Fibroblast of gingiva (primary cell): Measurements from ENCODE around the gene GP1BB.
"Not testable (repeated sequence)": the region's sequence is repeated elsewhere in the genome, so short reads cannot be mapped to it uniquely, and the experiment has no call there.

Source experiments
- DNase-seq: peaks from one replicate; pipeline ENCODE4 v3.0.0-alpha.2; 2011; ENCODE audit warnings: low read depth

Gene GP1BB

DNA sequence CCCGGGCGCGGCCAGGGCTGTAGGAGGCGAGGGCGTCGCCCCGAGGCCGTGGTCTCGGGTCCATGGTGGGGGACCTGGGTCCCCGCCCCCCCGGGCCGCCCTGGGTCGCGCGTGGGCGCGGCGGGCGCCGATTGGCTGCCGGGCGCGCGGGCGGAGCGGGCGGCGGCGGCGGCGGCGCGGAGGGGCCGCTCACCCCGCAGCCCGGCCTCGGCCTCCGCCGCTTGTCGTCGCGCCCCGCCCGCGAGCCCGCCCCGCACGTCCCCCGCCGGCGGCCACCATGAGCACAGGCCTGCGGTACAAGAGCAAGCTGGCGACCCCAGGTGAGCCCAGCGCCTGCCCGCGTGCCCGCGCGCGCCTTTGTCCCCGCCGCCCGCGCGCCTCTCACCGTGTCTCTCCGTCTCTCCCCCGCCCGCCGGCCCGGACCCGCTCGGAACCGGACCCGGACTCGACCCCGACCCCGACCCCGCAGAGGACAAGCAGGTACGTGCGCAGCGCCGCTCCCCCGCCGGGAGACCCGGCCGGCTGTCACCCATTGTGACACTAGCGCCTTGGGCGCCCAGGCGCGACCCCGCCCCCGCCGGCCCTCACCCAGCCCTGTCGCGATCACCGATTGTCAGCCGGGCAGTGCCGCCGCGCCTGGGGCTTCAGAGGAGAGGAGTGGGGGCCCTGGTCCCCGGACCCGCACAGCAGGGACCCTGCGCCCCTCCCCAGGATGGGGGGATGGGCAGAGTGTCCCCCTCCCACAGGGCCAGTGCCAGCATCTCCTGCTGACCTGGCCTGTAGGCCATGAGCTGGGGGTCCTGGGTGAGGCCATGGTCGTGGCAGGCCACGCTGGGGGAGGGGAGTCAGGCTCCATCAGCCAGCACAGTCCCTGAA, 8.8 kb upstream of the GP1BB start, which contains the start of gene SEPTIN5:
TSS of gene SEPTIN5 (plus strand) at position 192 of the 876 bp plus-strand sequence. CDS start at position 278, 86 bp downstream.
- no peak for DNase-seq

DNA sequence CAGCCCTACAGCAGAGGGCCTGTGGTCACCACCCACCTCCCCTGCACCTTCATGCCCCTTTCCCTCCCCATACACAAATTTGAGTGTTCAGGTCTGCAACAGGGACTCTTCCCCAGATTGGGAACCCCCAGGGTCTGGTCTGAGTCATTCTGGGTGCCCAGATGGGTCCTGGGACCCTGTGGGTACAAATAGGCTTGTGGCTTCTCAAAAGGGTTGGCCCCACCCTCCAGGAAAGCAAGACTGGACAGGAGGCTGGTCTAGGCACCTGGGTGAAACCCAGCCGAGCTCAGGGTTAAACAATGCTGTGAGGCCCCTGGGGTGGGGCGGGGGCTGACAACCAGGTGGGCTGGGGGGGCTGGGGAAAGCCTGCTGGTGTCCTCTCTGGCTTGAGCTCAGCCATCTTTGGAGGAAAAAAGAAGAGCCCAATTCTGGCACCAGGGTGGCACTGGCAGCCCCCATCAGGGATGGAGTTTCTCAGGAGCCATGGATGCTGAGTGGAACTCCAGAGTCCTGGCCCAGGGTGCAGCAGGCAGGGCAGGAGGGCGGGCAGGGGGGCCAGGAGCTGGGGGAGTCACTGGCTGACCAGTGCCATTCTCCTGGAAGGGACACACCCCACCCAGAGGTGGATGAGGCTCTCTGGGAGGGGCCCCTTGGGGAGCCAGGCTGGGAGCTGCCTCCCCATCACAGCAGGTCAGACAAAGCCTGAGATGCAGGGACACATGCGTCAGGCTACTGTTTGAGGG, 8.0 kb upstream of the GP1BB start:
- no peak for DNase-seq

DNA sequence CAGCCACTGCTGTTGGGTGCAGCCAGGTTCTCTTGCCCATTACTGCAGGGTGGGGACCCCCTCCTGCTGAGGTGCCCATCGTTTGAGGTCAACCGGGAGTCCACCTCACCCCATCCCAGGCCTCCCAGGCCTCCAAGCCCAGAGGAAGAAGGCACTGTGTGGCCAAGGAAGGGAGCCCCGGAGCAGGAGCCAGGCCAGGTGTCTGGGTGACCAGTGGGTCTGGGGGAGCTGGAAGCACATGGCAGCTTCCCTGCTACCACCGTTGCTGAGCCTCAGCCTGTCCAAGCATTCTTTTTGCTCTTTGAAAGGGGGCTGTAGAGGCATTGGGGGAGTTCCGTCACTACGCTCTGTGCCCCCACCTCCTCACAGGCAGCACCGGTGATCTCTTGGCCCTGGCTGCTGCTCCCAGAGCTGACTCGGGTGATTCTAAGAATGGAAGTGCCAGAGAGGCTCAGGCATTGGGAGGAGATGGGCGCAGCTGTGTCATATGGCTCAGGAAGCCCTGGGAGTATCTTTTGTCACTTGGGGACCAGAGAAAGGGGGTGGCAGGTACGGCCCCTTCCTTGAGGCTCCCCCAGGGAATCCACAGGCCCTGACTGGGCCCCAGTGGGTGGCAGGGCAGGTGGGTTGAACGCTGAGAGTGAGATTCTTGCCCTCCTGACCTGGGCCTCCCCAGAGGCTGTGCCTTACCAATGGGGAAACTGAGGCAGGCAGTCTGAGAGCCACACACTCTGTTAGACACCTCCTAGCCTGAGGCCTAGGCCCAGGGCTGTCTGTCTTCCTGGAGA, 7.1 kb upstream of the GP1BB start:
- no peak for DNase-seq

DNA sequence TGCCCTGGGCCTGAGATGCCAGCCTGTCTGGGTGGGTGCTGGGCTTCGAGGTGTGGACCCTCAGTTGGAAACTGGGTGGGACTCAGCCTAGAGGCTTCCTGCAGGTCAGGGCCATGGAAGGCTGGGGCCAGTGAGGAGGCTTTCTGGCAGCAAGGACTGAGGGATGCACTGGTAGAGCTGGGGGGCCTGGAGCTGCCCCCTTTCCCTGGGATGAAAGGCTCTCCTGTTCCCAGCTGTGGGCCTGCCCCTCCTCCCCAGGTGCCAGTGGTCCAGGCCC, 6.6 kb upstream of the GP1BB start:
- no peak for DNase-seq

DNA sequence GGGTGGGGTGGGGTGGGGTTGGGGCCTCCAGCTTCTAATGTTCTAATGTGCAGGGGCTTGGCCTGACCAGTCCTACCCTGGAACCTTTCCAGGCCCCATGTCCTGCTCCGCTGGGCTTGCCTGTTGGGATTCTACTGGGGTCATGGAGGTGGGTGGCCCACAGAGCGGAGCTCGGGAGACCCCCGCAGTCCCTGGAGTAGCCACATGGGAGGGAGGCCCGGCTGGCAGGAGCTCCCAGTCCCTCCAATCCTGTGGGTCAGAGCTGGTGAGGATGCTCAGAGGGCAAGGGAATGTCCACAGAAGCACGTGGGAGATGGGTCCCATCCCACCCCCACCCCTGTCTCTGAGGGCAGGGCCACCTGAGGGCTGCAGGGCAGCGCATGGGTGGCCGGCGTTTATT, 6.2 kb upstream of the GP1BB start:
- DNase-seq: no peak

GRCh38 chr22:19717691-19718455, 5.5 kb upstream of the GP1BB start:
- DNase-seq: peak; percentile 57

- no peak for DNase-seq
These were observed 4.8 kb upstream of the GP1BB start for GRCh38 chr22:19718456-19719049.

DNA sequence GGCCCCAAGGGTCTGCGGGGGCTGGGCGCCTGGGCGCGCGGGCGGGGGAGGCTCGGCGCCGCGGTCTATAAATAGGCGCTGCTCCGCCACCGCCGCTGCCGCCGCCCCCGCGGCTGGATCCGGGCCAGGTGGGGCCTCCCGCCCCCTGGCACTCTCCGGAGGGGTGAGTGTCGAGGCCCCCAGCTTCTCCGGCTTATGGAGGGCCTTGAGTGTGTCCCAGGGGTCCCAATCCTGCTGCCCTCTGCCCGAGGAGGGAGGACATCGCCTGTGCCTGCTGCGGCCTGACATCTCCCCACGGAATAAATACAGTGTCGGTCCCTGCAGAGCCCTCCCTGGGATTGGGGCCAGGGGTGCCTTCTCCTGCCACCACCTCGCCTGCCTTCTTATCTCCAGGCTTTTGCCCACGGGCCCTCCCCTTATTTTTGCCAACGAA, 4.3 kb upstream of the GP1BB start:
- DNase-seq: no peak

DNA sequence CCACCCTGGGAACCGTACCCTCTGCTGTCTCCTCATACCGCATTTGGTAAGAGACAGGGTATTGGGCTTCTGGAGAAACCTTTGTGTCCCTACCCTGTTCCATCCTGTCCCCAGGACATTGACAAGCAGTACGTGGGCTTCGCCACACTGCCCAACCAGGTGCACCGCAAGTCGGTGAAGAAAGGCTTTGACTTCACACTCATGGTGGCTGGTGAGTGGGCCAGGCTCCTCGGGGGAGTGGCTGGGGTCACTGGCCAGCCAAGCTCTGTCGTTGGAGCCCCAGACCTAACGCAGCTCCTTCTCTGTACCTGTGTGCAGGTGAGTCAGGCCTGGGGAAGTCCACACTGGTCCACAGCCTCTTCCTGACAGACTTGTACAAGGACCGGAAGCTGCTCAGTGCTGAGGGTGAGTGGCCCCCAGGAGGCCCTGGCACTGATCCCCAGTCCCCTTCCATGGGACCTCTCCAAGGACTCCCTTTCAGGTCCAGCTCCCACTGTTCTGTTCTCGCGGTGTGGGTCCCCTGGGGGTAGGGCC, 3.8 kb upstream of the GP1BB start:
- DNase-seq: no peak

- DNase-seq: no peak
These were observed 3.0 kb upstream of the GP1BB start for GRCh38 chr22:19720150-19720827.

DNA sequence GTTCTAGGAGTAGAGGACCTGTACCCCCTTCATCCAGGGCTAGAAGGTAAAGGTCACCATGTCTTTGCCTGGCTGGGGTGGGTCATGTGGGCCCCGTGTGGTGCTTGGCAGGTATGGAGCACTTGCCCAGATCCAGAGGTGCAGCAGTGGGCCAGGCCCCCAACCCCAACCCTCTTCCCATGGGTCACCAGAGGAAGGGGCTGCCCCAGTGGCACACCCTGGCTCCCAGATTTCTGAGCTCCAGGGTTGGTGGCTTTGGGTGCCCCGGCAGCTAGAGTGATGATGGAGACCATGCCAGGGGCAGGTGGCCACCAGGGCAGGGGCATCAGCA, 2.4 kb upstream of the GP1BB start:
- no peak for DNase-seq

DNA sequence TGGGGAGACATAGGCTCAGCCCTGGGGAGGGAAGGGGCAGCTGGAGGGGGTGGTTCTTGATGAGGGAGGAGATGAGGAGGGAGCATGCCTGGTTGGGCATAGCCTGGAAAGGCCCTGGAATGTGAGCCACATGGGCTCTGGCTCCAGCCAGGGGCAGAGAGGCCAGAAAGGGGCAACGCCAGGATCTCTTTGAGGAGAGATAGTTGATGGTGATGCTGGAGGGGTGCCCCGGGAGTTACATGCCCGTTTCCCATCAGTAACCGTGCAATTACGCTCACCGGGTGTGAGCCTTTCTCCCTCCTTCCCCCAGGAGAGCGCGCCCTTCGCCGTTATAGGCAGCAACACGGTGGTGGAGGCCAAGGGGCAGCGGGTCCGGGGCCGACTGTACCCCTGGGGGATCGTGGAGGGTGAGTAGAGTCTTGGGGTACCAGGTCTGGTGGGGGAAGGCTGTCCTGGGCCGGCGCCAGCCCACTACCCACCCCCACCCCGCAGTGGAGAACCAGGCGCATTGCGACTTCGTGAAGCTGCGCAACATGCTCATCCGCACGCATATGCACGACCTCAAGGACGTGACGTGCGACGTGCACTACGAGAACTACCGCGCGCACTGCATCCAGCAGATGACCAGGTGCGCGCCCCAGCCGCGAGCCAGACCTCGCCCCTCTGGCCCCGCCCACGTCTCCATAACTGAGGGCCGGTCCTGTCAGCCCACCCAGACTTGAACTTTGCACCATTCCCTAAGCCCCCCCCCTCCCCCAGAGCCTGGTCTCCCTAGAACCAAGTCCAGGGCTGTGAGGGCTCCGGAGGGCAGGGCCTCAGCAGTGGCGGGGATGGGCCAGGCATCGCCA, 1.8 kb upstream of the GP1BB start:
- no peak for DNase-seq

- no peak for DNase-seq
These were observed 959 bp upstream of the GP1BB start for GRCh38 chr22:19722178-19722981.

DNA sequence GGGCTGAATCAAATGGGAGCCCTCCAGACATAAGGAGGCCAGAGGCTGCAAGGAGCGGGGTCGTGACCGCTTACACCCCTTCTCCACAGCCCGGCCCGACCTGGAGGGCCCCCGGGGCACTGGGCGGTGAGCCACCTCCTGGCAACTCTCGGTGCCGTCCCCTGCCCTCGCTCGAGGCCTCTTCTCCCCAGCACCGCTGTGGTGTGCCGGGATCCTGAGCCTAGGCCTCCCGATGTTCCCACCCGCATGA, 432 bp upstream of the GP1BB start:
- DNase-seq: no peak

GRCh38 chr22:19723983-19724827, 866 bp downstream of the GP1BB start:
- no peak for DNase-seq

DNA sequence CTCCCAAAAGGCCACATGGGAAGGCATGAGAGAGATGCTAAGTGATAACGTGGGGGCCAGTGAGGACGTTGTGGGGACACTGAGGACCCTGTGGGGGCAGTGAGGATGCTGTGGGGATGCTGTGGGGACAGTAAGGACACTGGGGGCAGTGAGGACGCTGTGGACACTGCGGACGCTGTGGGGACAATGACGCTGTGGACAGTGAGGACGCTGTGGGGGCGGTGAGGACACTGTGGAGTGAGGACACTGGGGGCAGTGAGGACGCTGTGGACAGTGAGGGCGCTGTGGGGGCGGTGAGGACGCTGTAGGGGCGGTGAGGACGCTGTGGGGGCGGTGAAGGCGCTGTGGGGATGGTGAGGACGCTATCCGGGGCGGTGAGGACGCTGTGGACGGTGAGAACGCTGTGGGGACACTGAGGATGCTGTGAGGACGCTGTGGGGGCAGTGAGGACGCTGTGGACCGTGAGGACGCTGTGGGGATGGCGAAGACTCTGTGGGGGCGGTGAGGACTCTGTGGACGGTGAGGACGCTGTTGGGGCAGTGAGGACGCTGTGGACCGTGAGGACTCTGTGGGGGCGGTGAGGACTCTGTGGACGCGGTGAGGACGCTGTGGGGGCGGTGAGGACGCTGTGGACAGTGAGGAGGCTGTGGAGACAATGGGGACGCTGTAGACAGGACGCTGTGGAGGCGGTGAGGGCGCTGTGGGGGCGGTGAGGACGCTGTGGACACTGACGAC, 1.8 kb downstream of the GP1BB start:
- no peak for DNase-seq

GRCh38 chr22:19726064-19726788, 2.9 kb downstream of the GP1BB start:
- DNase-seq: not testable (repeated sequence)
